IPS-NIHi7 (cell line): ENCODE results near the gene GJC1.

Source experiments
- DNase-seq: peaks from one replicate; pipeline ENCODE4 v3.0.0; 2012; ENCODE audit warnings: mixed read lengths; ENCODE audit errors: extremely low spot score

Gene GJC1

GRCh38 chr17:44777394-44778348 is 52.4 kb downstream of the GJC1 start:
- DNase-seq: no peak

GRCh38 chr17:44776628-44777393 is 53.3 kb downstream of the GJC1 start:
- DNase-seq: no peak

GRCh38 chr17:44775838-44776621 is 54.1 kb downstream of the GJC1 start:
- DNase-seq: no peak

GRCh38 chr17:44775136-44775837 is 54.8 kb downstream of the GJC1 start:
- peak; percentile 100 for DNase-seq

- peak; percentile 97 for DNase-seq
Measured at GRCh38 chr17:44774271-44775135, 55.6 kb downstream of the GJC1 start.

GRCh38 chr17:44773140-44773539 is 56.9 kb downstream of the GJC1 start:
- no peak for DNase-seq

- no peak for DNase-seq
Measured at GRCh38 chr17:44772308-44773045, 57.6 kb downstream of the GJC1 start.

- no peak for DNase-seq
Measured at GRCh38 chr17:44770166-44770925, 59.7 kb downstream of the GJC1 start.

- DNase-seq: no peak
Measured at GRCh38 chr17:44769647-44770084, 60.4 kb downstream of the GJC1 start.

GRCh38 chr17:44769230-44769629 is 60.9 kb downstream of the GJC1 start:
- no peak for DNase-seq

GRCh38 chr17:44768505-44769142 is 61.5 kb downstream of the GJC1 start:
- no peak for DNase-seq

GRCh38 chr17:44767493-44767892 is 62.6 kb downstream of the GJC1 start:
- no peak for DNase-seq

- no peak for DNase-seq
Measured at GRCh38 chr17:44766409-44767038, 63.6 kb downstream of the GJC1 start.

GRCh38 chr17:44765965-44766364 is 64.1 kb downstream of the GJC1 start:
- DNase-seq: no peak

- DNase-seq: no peak
Measured at GRCh38 chr17:44763170-44763569, 66.9 kb downstream of the GJC1 start.

GRCh38 chr17:44761932-44762810 is 67.9 kb downstream of the GJC1 start:
- DNase-seq: no peak
